AG10803 (cell line): ENCODE measurements around the gene CHID1.

Experiments
- DNase-seq: peaks from one replicate; pipeline ENCODE4 v3.0.0; 2010; ENCODE audit warnings: low read depth
- H3K4me3 ChIP-seq: 2 replicates; pipeline ENCODE4 v1.5.1; 2011; ENCODE audit warnings: mild to moderate bottlenecking, low read length, control low read depth
- CTCF ChIP-seq: conservative IDR thresholded peaks from 2 replicates; pipeline ENCODE4 v1.5.1; 2011; ENCODE audit warnings: mild to moderate bottlenecking, low read length, control low read depth, inconsistent platforms

The CHID1 gene

GRCh38 chr11:863910-864827 is 46.4 kb downstream of the CHID1 start:
- no peak for DNase-seq
- TF ChIP-seq CTCF: no peak
- no peak overlapping the region for H3K4me3 ChIP-seq

GRCh38 chr11:863023-863909 is 47.3 kb downstream of the CHID1 start:
- H3K4me3 ChIP-seq: no peak overlapping the region
- no peak for DNase-seq
- no peak for TF ChIP-seq CTCF

DNA sequence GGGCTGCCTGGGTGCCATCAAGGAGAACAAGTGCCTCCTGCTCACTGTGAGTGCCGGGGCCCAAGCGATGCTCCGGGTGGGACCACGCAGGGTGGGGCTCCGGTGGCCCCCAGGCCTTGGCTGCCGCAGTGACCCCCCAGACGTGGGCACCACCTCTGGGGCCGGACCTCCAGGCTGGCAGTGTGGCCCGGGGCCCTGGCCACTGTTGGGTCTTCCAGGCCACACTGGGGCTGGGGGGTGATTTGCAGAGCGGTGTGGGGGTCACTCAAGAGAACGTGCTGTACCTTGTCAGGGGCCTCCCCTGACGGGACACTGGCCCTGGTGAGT is 48.0 kb downstream of the CHID1 start:
- TF ChIP-seq CTCF: no peak
- no peak overlapping the region for H3K4me3 ChIP-seq
- DNase-seq: no peak

GRCh38 chr11:862081-862661 is 48.4 kb downstream of the CHID1 start:
- H3K4me3 ChIP-seq: no peak overlapping the region
- no peak for TF ChIP-seq CTCF
- DNase-seq: no peak

GRCh38 chr11:861105-861479 is 49.5 kb downstream of the CHID1 start:
- no peak for TF ChIP-seq CTCF
- no peak for DNase-seq
- no peak overlapping the region for H3K4me3 ChIP-seq

DNA sequence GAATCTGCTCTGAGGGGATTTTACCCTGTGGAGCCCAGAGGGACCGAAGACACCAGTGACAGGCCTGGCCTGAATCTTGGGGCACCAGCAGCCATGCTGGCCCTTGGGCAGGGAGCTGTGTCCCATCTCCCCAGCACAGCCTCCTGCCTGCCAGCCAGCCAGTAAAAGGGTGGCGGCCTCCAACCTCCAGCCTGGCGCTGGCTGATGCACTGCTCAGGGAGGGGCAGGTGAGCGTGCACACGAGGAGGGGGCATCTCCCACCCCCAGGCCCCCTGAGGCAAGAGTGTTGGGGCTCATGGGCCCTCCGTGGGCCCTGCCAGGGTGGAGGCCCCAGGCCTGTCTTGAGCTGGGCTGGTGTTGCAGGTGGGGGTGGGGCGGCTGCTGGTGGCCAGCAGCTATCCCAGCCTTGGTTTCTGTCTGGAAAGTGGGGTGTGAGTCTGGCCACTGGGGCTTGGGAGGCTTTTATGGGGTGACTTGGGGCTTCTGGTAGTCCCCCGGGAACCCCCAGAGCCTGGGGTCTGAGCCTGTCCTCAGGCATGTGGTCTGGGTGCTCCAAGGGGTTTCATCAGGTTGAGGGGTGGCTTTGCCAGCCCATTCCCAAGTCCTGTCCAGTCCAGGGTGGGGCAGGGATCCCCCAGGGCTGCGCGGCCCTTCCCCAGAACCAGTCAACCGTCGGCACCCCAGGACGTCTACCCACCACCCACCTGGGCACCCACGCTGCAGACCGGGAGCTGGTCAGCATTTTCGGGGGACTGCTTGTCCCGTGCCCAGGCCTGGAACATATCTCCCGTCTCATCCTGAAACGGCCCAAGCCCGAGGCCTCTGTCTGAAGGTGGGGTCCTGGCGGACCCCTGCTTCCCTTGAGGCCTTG is 50.1 kb downstream of the CHID1 start:
- no peak for DNase-seq
- TF ChIP-seq CTCF: no peak
- H3K4me3 ChIP-seq: no peak overlapping the region
